ENCODE measurements around the gene GALNT10.

Gene GALNT10

DNA sequence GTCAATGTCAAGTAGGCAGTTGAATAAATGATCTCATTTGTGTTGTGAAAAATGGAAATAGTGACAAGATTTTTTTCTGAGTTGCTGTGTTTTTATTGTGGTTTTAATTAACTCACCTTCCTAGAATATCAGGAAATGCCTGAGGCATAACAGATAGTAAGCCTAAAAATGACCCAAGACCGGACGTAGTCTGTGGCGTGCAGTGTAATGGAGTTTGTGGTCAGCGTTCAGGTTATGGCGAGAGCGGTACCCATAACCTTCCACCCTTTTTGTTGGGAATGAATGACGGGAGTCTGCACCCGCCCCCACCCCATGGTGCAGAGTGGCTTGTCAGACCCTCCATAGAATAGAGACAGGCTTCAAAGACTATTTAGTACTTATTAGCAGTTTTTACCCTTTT, 119.3 kb downstream of the GALNT10 start:
- H3K36me3 ChIP-seq (ENCODE audit: insufficient read depth, low read length) = no peaks in the 10 kb centered on the region

DNA sequence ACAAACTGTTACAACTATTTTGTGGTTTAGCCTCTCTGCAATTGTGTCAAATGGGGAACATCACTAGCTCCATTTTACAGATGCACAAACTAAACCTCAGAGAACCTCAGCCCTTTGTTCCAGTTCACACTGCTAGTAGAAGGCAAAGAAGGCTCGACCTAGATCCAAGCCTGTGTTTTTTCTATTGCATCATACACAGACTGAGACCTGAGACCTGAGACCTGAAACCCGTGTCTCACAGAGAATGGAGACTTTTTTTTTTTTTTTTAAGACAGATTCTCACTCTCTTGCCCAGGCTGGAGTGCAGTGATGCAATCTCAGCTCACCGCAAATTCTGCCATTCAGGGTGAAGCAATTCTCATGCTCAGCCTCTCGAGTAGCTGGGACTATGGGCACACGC, 120.8 kb downstream of the GALNT10 start:
- Histone ChIP-seq H3K9ac (ENCODE audit: low read depth, low read length) (no peak overlapping the region), H3K9me3 (ENCODE audit: control insufficient read depth, insufficient read depth, low read length) (no peaks in the 10 kb centered on the region)

More for the DNA sequence above, 119.3 kb downstream of the GALNT10 start:
- Histone ChIP-seq H3K4me1 (ENCODE audit: insufficient read depth, low read length) (0 out of 2 replicates have a peak, but pooled peaks cover 2% of the 10 kb centered on the region), H3K9ac (ENCODE audit: low read depth, low read length) (no peak overlapping the region), H3K9me3 (ENCODE audit: control insufficient read depth, insufficient read depth, low read length) (no peaks in the 10 kb centered on the region; the same call in 1 of the 2 replicates)

DNA sequence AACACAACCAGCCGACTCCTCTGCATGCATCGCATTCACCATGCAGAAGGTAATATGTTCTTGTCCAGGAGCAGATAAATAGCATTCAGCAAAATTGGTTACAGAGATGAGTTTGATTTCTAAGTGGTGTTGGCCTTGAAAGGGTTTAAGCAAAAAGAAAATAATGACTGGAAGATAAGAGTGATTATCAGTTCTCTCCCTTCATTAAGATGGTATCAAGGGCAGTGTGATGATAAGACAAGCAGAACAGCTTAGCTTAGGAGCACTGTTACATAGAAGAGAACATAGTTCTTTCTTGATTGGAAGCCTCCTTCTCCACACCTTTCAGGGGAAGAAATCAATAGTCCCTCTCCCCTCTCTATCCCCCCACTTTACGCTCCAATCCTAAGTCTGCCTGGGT, 121.5 kb downstream of the GALNT10 start:
- Histone ChIP-seq H3K9ac (ENCODE audit: low read depth, low read length) (no peak overlapping the region), H3K9me3 (ENCODE audit: control insufficient read depth, insufficient read depth, low read length) (no peaks in the 10 kb centered on the region), H3K36me3 (ENCODE audit: insufficient read depth, low read length) (no peaks in the 10 kb centered on the region), H3K4me1 (ENCODE audit: insufficient read depth, low read length) (0 out of 2 replicates have a peak, but pooled peaks cover 2% of the 10 kb centered on the region)

More for the DNA sequence above, 120.8 kb downstream of the GALNT10 start:
- Histone ChIP-seq H3K4me1 (ENCODE audit: insufficient read depth, low read length) (0 out of 2 replicates have a peak, but pooled peaks cover 2% of the 10 kb centered on the region), H3K36me3 (ENCODE audit: insufficient read depth, low read length) (no peaks in the 10 kb centered on the region)

DNA sequence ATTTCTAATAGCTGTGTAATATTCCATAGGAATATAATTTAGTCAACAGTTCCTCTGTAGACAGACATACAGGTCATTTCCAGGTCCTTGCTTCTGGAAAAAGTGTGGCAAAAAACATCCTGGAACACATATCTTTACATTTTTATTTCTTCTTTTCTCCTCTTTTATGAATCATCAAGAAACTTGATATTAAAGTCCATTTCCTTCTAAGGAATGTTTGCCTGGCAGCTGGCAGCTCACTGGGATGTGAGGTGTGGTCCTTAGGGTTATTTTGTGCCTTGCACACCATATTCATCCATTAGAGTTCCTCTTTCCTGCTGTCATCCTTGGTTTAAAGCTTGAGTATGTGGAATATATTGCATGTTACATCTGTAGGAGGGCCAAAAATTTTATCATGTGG, 122.0 kb downstream of the GALNT10 start:
- Histone ChIP-seq H3K9me3 (ENCODE audit: control insufficient read depth, insufficient read depth, low read length) (no peaks in the 10 kb centered on the region), H3K36me3 (ENCODE audit: insufficient read depth, low read length) (no peaks in the 10 kb centered on the region), H3K9ac (ENCODE audit: low read depth, low read length) (no peak overlapping the region), H3K4me1 (ENCODE audit: insufficient read depth, low read length) (0 out of 2 replicates have a peak, but pooled peaks cover 2% of the 10 kb centered on the region)

DNA sequence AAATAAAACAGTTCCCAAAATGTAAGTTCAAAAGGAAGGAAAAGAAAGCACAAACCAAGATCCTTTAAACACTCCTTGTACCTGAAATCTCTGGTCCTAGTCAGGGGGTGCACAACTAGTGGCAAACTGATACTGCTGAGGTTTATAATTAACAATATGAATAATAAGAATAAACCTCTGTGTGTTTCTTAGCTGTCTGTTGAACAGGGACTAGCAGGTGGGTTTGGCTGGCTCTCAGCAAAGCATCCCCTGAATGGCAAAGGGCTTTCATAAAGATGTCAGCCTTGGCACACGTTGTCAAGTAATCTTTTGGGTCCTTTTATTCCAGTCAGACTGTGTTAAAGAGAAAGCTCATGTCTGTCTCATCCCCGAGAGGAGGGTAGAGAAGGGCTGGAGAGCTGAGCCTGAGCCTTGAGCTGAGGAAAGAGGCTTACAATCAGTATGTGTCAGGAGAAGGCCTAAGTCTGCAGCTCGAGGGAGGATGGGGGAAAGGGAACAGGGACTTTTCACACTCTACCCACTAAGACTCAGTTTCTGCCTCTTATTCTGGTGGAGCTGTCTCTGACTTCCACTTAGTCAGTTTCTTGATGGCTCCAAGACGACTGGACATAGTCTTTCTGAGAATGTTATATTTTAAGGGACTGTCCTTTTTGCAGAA, 123.0 kb downstream of the GALNT10 start:
- Histone ChIP-seq H3K4me1 (ENCODE audit: insufficient read depth, low read length) (0 out of 2 replicates have a peak, but pooled peaks cover 2% of the 10 kb centered on the region), H3K36me3 (ENCODE audit: insufficient read depth, low read length) (no peaks in the 10 kb centered on the region), H3K9me3 (ENCODE audit: control insufficient read depth, insufficient read depth, low read length) (no peaks in the 10 kb centered on the region), H3K9ac (ENCODE audit: low read depth, low read length) (no peak overlapping the region)

DNA sequence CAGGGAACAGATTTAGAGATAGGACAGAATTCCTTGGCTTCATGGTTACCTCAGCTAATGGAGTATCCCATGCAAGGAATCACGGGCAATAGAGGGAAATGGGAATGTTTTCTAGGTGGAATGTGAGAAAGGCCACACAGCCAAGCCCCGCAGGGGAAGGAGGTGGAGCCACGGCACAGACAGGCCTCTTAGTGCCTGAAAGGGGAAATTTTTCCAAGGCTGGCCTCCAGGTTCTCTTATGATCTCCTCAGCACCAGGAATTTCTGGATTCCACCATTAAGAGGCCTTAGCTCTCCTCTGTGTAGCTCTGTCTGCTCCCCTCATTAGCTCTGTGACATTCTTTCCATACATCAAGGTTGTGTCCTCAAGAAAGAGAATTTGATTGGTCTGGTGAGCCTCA, 124.7 kb downstream of the GALNT10 start:
- no peaks in the 10 kb centered on the region for H3K9me3 ChIP-seq (ENCODE audit: control insufficient read depth, insufficient read depth, low read length)
- H3K36me3 ChIP-seq (ENCODE audit: insufficient read depth, low read length) = no peaks in the 10 kb centered on the region
- H3K4me1 ChIP-seq (ENCODE audit: insufficient read depth, low read length) = no peaks in the 10 kb centered on the region
- H3K9ac ChIP-seq (ENCODE audit: low read depth, low read length) = no peak overlapping the region

DNA sequence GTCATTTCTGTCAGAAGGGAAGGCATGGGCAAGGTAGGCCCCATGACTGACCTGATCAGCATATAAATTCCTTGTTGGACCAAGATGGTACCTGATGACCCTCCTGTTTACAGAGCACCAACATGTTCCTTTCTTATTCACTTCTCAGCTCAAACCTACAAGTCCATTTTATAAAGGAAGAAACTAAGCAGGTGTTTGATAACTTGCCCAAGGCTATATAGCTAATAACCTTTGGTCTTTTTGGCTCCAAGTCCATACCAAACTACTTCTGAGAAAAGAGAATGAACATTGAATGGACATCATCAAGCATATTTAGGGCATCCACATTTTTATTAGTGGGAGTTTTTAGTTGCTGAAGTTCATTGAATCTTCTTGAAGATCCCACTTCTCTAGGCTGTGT, 125.2 kb downstream of the GALNT10 start:
- Histone ChIP-seq H3K36me3 (ENCODE audit: insufficient read depth, low read length) (no peaks in the 10 kb centered on the region), H3K4me1 (ENCODE audit: insufficient read depth, low read length) (no peaks in the 10 kb centered on the region), H3K9ac (ENCODE audit: low read depth, low read length) (no peak overlapping the region), H3K9me3 (ENCODE audit: control insufficient read depth, insufficient read depth, low read length) (no peaks in the 10 kb centered on the region)

DNA sequence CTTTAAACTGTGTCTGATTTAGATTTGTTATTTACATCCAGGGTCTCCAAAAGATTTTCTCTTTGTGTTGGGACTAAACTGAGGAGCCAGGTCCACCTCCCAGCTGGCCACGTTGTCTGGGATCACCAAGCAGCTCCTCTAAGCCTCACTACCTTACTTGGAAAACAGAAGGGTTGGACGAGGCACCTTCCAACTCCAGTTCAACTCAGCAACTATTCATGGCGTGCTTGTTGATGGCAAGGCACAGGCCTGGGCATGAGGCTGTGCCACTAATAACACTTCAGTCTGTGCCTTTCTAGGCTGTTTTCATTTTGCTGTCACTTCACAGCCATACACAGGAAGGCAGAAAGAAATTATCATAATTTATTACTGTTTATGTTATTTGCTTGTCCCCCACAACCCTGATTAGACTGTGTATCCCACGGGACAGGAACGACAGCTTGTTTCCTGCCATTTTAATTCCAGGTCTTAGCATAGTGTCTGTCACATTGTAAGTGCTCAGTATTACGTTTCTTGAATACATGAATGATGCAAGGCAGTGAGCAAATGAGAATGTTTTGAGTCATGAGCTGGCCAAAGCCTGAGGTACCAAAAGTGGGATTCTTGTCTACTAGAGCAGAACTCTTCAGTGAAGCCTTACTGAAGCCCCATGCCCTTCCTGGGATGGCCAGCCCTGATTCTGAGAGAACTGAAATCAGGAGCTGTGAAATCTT, 125.8 kb downstream of the GALNT10 start:
- Histone ChIP-seq H3K9me3 (ENCODE audit: control insufficient read depth, insufficient read depth, low read length) (no peaks in the 10 kb centered on the region), H3K9ac (ENCODE audit: low read depth, low read length) (no peak overlapping the region), H3K36me3 (ENCODE audit: insufficient read depth, low read length) (no peaks in the 10 kb centered on the region), H3K4me1 (ENCODE audit: insufficient read depth, low read length) (no peaks in the 10 kb centered on the region)

DNA sequence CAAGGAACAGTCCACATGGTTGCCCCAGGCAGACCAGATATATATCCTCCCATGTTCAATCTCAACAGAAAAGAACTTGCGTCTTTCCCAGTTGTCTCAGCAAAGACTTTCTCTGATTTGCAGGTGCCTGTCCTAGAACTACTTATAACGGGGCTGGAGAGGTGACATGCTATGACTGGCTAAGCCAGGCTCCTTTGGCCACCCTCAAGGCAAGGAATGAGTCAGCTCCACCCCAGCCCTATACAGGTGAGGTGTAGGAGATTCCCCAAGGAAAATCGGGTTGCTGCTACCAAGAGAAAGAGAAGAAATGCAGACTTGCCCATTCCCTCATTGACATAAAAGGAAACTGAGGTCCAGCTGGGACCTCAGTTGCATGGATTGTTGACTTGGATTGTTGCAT, 127.4 kb downstream of the GALNT10 start:
- no peaks in the 10 kb centered on the region for H3K9me3 ChIP-seq (ENCODE audit: control insufficient read depth, insufficient read depth, low read length)
- no peaks in the 10 kb centered on the region for H3K36me3 ChIP-seq (ENCODE audit: insufficient read depth, low read length)
- no peak overlapping the region for H3K9ac ChIP-seq (ENCODE audit: low read depth, low read length)

DNA sequence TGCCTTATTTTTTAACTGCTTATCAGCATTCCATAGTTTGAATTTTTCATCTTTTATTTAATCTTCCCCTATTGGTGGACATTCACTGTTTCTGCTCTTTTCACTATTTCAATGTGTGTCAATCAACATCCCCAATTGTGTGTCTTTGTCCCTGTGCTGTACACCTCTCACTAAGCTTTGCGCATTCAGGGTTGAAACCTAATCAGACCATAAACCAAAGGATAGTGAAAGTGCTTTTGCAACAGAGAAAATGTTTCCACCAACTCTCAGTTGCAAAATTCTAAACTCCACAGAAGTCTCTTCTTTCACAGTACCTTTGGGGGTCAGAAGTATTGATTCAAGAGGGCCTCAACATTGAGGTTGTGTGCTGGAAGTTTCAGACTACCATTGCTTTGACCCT, 128.2 kb downstream of the GALNT10 start:
- no peaks in the 10 kb centered on the region for H3K36me3 ChIP-seq (ENCODE audit: insufficient read depth, low read length)
- no peak overlapping the region for H3K9ac ChIP-seq (ENCODE audit: low read depth, low read length)
- H3K4me1 ChIP-seq (ENCODE audit: insufficient read depth, low read length) = no peaks in the 10 kb centered on the region
- H3K9me3 ChIP-seq (ENCODE audit: control insufficient read depth, insufficient read depth, low read length) = no peaks in the 10 kb centered on the region

More for the DNA sequence above, 127.4 kb downstream of the GALNT10 start:
- no peaks in the 10 kb centered on the region for H3K4me1 ChIP-seq (ENCODE audit: insufficient read depth, low read length)

DNA sequence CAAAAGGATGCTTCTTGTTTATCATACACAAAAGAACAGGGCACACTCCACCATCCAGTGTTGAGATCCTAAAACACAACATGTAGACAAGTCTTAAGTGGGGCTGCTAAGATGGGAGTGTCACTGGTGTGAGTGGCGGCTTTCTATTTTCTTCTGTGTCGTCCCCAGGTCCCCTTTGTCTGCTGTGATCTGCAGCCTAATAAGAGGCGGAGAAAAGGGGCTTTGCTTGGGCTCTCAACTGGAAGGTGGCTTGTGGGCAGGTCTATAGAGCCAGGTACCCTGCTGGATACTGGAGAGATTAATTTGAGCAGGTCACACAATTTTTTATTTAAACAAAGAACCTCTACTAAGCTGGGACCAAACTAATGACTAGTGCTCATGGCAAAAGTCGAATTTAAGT, 129.2 kb downstream of the GALNT10 start:
- Histone ChIP-seq H3K4me1 (ENCODE audit: insufficient read depth, low read length) (no peaks in the 10 kb centered on the region), H3K36me3 (ENCODE audit: insufficient read depth, low read length) (no peaks in the 10 kb centered on the region), H3K9me3 (ENCODE audit: control insufficient read depth, insufficient read depth, low read length) (no peaks in the 10 kb centered on the region), H3K9ac (ENCODE audit: low read depth, low read length) (no peak overlapping the region)

DNA sequence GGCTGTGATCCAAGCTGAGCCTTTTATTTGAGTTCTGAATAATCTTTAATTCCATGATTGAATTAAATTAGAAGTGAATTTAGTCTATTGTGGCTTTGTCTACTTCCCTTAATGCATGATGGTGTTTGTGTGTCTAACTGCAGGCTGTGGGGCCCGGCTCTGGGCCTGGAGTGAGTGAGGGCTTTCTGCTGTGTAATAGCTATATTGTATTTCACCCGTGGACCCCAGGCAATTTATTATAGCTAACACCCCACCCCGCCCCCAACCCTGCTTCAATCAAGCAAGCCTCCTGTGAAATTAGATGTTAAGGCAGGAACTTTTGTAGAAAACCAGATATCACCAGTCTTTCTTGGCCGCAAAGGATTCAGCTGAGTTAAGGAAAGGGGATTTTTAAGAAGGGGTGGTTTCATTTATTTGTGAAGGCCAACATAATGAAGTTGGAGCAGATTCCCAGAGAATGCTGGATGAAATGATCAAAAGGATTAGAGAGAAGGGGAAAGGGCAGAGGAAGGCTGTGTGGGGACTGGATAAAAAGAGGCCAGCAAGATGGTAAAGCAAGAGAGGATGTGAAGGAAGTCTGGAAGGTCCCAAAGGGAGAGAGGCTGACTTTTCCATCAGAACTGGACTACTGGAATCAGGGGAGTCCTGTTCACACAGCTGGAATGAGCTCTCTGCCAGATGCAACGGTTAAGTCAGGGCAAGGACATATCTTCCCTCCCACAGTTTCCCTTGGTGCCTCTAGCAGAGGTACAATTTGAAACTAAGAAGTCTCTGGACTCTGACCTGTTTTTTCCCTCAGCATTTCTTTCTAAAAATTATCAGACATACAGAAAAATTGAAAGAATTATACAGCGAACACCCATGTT, 129.9 kb downstream of the GALNT10 start:
- no peaks in the 10 kb centered on the region for H3K36me3 ChIP-seq (ENCODE audit: insufficient read depth, low read length)
- H3K4me1 ChIP-seq (ENCODE audit: insufficient read depth, low read length) = no peaks in the 10 kb centered on the region
- no peak overlapping the region for H3K9ac ChIP-seq (ENCODE audit: low read depth, low read length)
- no peaks in the 10 kb centered on the region for H3K9me3 ChIP-seq (ENCODE audit: control insufficient read depth, insufficient read depth, low read length)

DNA sequence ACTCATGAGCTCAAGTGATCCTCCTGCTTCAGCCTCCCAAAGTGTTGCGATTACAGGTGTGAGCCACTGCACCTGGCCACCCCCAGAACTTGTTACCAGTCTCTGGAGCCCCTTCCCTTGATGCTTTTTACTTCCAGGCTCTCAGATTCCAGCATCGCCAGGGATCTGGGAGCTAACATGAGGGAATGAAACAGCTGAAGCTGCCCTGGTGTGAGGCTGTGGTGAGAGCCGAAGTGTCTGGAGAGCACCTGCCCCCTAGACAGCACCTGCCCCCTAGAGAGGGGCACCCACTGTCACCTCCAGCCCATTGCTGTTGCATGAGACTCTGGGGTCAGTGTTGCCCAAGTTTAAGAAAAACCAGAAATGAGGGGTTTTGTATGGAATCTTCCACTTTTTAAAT, 131.0 kb downstream of the GALNT10 start:
- Histone ChIP-seq H3K9me3 (ENCODE audit: control insufficient read depth, insufficient read depth, low read length) (no peaks in the 10 kb centered on the region), H3K4me1 (ENCODE audit: insufficient read depth, low read length) (no peaks in the 10 kb centered on the region), H3K9ac (ENCODE audit: low read depth, low read length) (no peak overlapping the region), H3K36me3 (ENCODE audit: insufficient read depth, low read length) (no peaks in the 10 kb centered on the region)

DNA sequence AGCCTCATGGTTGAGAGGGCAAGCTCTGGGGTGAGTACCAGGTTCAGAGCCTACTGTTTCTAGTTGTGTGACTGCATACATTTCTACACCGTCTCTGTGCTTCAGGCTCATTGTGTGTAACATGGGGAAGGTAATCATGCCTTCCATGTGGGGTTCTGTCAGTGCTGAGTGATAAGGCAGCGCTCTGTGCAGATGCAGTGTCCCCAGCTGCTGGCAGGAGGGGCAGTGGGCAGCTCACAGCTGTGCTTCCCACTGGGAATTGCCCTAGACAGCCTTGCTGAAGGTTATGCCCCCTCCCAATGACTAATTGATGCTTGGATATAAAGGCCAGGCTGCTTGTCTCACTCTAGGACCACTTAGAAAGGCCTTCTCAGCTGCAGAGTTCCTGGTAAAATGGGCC, 133.5 kb downstream of the GALNT10 start:
- H3K36me3 ChIP-seq (ENCODE audit: insufficient read depth, low read length) = no peaks in the 10 kb centered on the region
- H3K9me3 ChIP-seq (ENCODE audit: control insufficient read depth, insufficient read depth, low read length) = no peaks in the 10 kb centered on the region
- H3K9ac ChIP-seq (ENCODE audit: low read depth, low read length) = no peak overlapping the region
- no peaks in the 10 kb centered on the region for H3K4me1 ChIP-seq (ENCODE audit: insufficient read depth, low read length)

All from ES-I3 (cell line).